WTC11 (cell line): Measurements from ENCODE around the gene FMO5. TPM values are rescaled to one million over a fixed set of nuclear protein-coding genes. Genes with fewer than 3 reads are reported as not detected.

Experiments used
- ATAC-seq: fragments of 200-7000 bp; cut with Tn5 transposase; 2 replicates; pipeline ENCODE4 v1.10.0; 2021; ENCODE audit warnings: mild to moderate bottlenecking, moderate library complexity
- CTCF ChIA-PET: fragments of 300-600 bp; sonication (Branson Sonifier 250); formaldehyde crosslinking; loops from one replicate; lab custom pipeline; 2021; ENCODE audit warnings: antibody characterized with exemption; lab: Charles Lee
- POLR2A ChIA-PET: fragments of 350-600 bp; sonication (Branson Sonifier 250); formaldehyde crosslinking; loops from one replicate; lab custom pipeline; 2021; ENCODE audit warnings: antibody characterized with exemption; lab: Charles Lee
- DNase-seq: peaks from one replicate; pipeline ENCODE4 v3.0.0; 2021; ENCODE audit warnings: low spot score
- H3K27ac Mint-ChIP-seq: 2 replicates; pipeline ENCODE4 v1.8.0; 2021; ENCODE audit warnings: mixed read lengths
- H3K27me3 Mint-ChIP-seq: 2 replicates; pipeline ENCODE4 v1.8.0; 2021; ENCODE audit warnings: low read depth, mild to moderate bottlenecking, moderate library complexity, mixed read lengths
- H3K36me3 Mint-ChIP-seq: 2 replicates; pipeline ENCODE4 v1.8.0; 2021; ENCODE audit warnings: mixed read lengths
- H3K4me1 Mint-ChIP-seq: 2 replicates; pipeline ENCODE4 v1.8.0; 2022; ENCODE audit warnings: mixed read lengths
- H3K4me3 Mint-ChIP-seq: 2 replicates; pipeline ENCODE4 v1.8.0; 2021; ENCODE audit warnings: mild to moderate bottlenecking, moderate library complexity, mixed read lengths
- H3K9me3 Mint-ChIP-seq: 2 replicates; pipeline ENCODE4 v1.8.0; 2021; ENCODE audit warnings: mixed read lengths
- ESRRA ChIP-seq: sonication (generic); formaldehyde crosslinking; IDR thresholded peaks from 2 replicates; pipeline ENCODE4 v1.8.1; 2022; ENCODE audit warnings: mild to moderate bottlenecking, missing genetic modification reagents, borderline replicate concordance
- FOXK1 ChIP-seq: sonication (generic); formaldehyde crosslinking; IDR thresholded peaks from 2 replicates; pipeline ENCODE4 v1.8.0; 2022; ENCODE audit warnings: mild to moderate bottlenecking, moderate library complexity, missing genetic modification reagents
- GRHL2 ChIP-seq: fragments of 250-450 bp; sonication (Bioruptor Pico); IDR thresholded peaks from 2 replicates; pipeline ENCODE4 v1.8.0; 2022; ENCODE audit warnings: mild to moderate bottlenecking, moderate library complexity; ENCODE audit not compliant: insufficient replicate concordance, severe bottlenecking
- JUN ChIP-seq: sonication (generic); formaldehyde crosslinking; IDR thresholded peaks from 2 replicates; pipeline ENCODE4 v1.8.0; 2023; ENCODE audit warnings: mild to moderate bottlenecking, missing genetic modification reagents
- KAT7 ChIP-seq: sonication (generic); formaldehyde crosslinking; IDR thresholded peaks from 2 replicates; pipeline ENCODE4 v1.8.1; 2023; ENCODE audit warnings: missing genetic modification reagents, mild to moderate bottlenecking, borderline replicate concordance
- MXD4 ChIP-seq: fragments of 250-450 bp; sonication (Bioruptor Pico); IDR thresholded peaks from 2 replicates; pipeline ENCODE4 v1.8.0; 2021; ENCODE audit warnings: mild to moderate bottlenecking, moderate library complexity, borderline replicate concordance
- NFE2L1 ChIP-seq: sonication (generic); formaldehyde crosslinking; IDR thresholded peaks from 2 replicates; pipeline ENCODE4 v1.8.1; 2023; ENCODE audit warnings: missing genetic modification reagents
- NR1H2 ChIP-seq: sonication (generic); formaldehyde crosslinking; IDR thresholded peaks from 2 replicates; pipeline ENCODE4 v1.9.0; 2021; ENCODE audit warnings: mild to moderate bottlenecking, moderate library complexity, missing genetic modification reagents
- TEAD1 ChIP-seq: sonication (generic); formaldehyde crosslinking; IDR thresholded peaks from 2 replicates; pipeline ENCODE4 v1.8.0; 2022; ENCODE audit warnings: mild to moderate bottlenecking, missing genetic modification reagents
- ZNF416 ChIP-seq: fragments of 250-450 bp; sonication (Bioruptor Pico); IDR thresholded peaks from 2 replicates; pipeline ENCODE4 v1.9.0; 2021; ENCODE audit warnings: mild to moderate bottlenecking, inconsistent platforms
- total RNA-seq: library from RNA; stranded (reverse); gene quantifications from 3 replicates; pipeline ENCODE4 v1.2.3, GENCODE V29; 2021
- TF ChIP-seq, protein P1 (sequence below): sonication (generic); formaldehyde crosslinking; IDR thresholded peaks from 2 replicates; pipeline ENCODE4 v1.8.0; 2022; ENCODE audit warnings: mild to moderate bottlenecking, missing genetic modification reagents
- TF ChIP-seq, protein P2 (sequence below): sonication (generic); formaldehyde crosslinking; IDR thresholded peaks from 2 replicates; pipeline ENCODE4 v1.8.1; 2023; ENCODE audit warnings: mild to moderate bottlenecking, missing genetic modification reagents, moderate library complexity
- TF ChIP-seq, protein P3 (sequence below): sonication (generic); formaldehyde crosslinking; IDR thresholded peaks from 2 replicates; pipeline ENCODE4 v1.8.0; 2022; ENCODE audit warnings: missing genetic modification reagents
- TF ChIP-seq, protein P4 (sequence below): sonication (generic); formaldehyde crosslinking; IDR thresholded peaks from 2 replicates; pipeline ENCODE4 v1.8.0; 2023; ENCODE audit warnings: missing genetic modification reagents, mild to moderate bottlenecking, borderline replicate concordance
- TF ChIP-seq, protein P5 (sequence below): sonication (generic); formaldehyde crosslinking; conservative IDR thresholded peaks from 2 replicates; pipeline ENCODE4 v1.8.1; 2023; ENCODE audit warnings: mild to moderate bottlenecking, low read depth, missing genetic modification reagents, moderate library complexity

The FMO5 gene
- total RNA-seq, 1 experiment from 2014 or later, result 3.3 TPM

DNA sequence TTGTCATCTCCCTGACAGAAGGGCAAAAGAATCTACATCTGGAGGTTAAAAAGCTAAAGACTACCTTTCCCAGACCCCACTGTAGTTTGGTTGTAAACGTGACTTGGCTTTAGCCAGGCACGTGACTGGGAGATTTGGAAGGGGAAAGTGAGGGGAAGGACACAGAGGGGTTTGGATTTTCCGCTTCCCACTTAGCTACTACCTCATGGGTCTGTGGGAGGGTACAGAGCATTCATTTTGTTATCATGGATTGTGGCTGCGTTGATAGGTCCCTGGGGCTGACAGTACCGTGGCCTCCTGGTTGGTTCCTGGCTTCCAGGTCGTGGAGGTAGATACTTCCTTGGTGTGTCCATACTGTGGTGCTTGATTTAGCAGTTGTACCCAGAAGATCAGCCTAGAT lies 20.0 kb upstream of the FMO5 start:
- peak overlapping the region; percentile 79 for H3K4me3 Mint-ChIP-seq
- TF ChIP-seq ESRRA, result no peak
- TF ChIP-seq KAT7 (CRISPR knock-in tag), result no peak
- TF ChIP-seq, protein P1, sequence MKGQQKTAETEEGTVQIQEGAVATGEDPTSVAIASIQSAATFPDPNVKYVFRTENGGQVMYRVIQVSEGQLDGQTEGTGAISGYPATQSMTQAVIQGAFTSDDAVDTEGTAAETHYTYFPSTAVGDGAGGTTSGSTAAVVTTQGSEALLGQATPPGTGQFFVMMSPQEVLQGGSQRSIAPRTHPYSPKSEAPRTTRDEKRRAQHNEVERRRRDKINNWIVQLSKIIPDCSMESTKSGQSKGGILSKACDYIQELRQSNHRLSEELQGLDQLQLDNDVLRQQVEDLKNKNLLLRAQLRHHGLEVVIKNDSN (CRISPR knock-in tag), result peak; percentile 19; the same call in 1 of the 2 replicates
- TF ChIP-seq, protein P2, sequence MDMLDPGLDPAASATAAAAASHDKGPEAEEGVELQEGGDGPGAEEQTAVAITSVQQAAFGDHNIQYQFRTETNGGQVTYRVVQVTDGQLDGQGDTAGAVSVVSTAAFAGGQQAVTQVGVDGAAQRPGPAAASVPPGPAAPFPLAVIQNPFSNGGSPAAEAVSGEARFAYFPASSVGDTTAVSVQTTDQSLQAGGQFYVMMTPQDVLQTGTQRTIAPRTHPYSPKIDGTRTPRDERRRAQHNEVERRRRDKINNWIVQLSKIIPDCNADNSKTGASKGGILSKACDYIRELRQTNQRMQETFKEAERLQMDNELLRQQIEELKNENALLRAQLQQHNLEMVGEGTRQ (CRISPR knock-in tag), result 0 out of 2 replicates have a peak, but pooled peaks have one; percentile 29
- ChIA-PET CTCF (interaction anchor here (1.0 to 1.1 kb wide), 2 partner anchors 72 to 165 kb away, joined by 3 read pairs; no protein-coding TSS in a partner anchor), POLR2A (no interaction called here)
- H3K4me1 Mint-ChIP-seq, result peaks cover 71% of the 10 kb centered on the region
- H3K36me3 Mint-ChIP-seq, result no peaks in the 10 kb centered on the region
- ATAC-seq (no peak), DNase-seq (no peak)
- H3K27ac Mint-ChIP-seq, result no peak overlapping the region
- H3K27me3 Mint-ChIP-seq, result no peaks in the 10 kb centered on the region
- H3K9me3 Mint-ChIP-seq, result no peaks in the 10 kb centered on the region

DNA sequence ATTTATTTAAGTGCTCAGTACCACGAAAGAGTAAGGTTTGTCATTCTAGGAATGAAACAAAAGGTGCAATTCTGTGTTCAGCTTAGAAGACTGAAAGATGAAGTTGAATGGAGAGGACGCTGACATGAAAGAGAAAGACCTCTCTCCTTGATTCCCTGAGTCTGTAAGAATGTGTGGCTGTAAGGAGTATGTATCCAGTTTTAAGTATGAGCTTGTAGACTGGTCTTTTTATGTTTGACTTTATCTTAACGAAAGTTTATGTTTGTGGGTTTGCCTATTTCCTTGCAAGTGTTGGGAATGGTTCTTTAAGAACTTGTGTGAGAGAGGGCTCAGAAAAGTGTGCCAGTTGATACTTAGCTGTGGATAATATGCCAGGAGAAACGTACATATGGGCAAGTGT lies 18.7 kb upstream of the FMO5 start:
- CTCF ChIA-PET, result interaction anchor here (0.8 to 3.3 kb wide), 9 partner anchors 12 to 164 kb away, joined by 3 to 67 read pairs (median 4); partner anchors contain the start of genes FMO5 and PRKAB2
- peaks cover 73% of the 10 kb centered on the region for H3K4me1 Mint-ChIP-seq
- H3K9me3 Mint-ChIP-seq, result no peaks in the 10 kb centered on the region
- ATAC-seq (no peak), DNase-seq (no peak)
- H3K27ac Mint-ChIP-seq, result no peak overlapping the region
- POLR2A ChIA-PET, result interaction anchor here (0.8 kb wide), 1 partner anchor 72 kb away, joined by 3 read pairs; the partner anchor contains the start of gene PRKAB2
- no peaks in the 10 kb centered on the region for H3K36me3 Mint-ChIP-seq
- peak overlapping the region; percentile 79 for H3K4me3 Mint-ChIP-seq
- no peaks in the 10 kb centered on the region for H3K27me3 Mint-ChIP-seq
- TF ChIP-seq, protein P3, sequence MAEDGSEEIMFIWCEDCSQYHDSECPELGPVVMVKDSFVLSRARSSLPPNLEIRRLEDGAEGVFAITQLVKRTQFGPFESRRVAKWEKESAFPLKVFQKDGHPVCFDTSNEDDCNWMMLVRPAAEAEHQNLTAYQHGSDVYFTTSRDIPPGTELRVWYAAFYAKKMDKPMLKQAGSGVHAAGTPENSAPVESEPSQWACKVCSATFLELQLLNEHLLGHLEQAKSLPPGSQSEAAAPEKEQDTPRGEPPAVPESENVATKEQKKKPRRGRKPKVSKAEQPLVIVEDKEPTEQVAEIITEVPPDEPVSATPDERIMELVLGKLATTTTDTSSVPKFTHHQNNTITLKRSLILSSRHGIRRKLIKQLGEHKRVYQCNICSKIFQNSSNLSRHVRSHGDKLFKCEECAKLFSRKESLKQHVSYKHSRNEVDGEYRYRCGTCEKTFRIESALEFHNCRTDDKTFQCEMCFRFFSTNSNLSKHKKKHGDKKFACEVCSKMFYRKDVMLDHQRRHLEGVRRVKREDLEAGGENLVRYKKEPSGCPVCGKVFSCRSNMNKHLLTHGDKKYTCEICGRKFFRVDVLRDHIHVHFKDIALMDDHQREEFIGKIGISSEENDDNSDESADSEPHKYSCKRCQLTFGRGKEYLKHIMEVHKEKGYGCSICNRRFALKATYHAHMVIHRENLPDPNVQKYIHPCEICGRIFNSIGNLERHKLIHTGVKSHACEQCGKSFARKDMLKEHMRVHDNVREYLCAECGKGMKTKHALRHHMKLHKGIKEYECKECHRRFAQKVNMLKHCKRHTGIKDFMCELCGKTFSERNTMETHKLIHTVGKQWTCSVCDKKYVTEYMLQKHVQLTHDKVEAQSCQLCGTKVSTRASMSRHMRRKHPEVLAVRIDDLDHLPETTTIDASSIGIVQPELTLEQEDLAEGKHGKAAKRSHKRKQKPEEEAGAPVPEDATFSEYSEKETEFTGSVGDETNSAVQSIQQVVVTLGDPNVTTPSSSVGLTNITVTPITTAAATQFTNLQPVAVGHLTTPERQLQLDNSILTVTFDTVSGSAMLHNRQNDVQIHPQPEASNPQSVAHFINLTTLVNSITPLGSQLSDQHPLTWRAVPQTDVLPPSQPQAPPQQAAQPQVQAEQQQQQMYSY (CRISPR knock-in tag), result no peak
- TF ChIP-seq, protein P2 (CRISPR knock-in tag), result no peak
- TF ChIP-seq, protein P4, sequence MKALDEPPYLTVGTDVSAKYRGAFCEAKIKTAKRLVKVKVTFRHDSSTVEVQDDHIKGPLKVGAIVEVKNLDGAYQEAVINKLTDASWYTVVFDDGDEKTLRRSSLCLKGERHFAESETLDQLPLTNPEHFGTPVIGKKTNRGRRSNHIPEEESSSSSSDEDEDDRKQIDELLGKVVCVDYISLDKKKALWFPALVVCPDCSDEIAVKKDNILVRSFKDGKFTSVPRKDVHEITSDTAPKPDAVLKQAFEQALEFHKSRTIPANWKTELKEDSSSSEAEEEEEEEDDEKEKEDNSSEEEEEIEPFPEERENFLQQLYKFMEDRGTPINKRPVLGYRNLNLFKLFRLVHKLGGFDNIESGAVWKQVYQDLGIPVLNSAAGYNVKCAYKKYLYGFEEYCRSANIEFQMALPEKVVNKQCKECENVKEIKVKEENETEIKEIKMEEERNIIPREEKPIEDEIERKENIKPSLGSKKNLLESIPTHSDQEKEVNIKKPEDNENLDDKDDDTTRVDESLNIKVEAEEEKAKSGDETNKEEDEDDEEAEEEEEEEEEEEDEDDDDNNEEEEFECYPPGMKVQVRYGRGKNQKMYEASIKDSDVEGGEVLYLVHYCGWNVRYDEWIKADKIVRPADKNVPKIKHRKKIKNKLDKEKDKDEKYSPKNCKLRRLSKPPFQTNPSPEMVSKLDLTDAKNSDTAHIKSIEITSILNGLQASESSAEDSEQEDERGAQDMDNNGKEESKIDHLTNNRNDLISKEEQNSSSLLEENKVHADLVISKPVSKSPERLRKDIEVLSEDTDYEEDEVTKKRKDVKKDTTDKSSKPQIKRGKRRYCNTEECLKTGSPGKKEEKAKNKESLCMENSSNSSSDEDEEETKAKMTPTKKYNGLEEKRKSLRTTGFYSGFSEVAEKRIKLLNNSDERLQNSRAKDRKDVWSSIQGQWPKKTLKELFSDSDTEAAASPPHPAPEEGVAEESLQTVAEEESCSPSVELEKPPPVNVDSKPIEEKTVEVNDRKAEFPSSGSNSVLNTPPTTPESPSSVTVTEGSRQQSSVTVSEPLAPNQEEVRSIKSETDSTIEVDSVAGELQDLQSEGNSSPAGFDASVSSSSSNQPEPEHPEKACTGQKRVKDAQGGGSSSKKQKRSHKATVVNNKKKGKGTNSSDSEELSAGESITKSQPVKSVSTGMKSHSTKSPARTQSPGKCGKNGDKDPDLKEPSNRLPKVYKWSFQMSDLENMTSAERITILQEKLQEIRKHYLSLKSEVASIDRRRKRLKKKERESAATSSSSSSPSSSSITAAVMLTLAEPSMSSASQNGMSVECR (CRISPR knock-in tag), result no peak
- TF ChIP-seq NR1H2 (CRISPR knock-in tag) (no peak), ZNF416 (CRISPR knock-in tag) (no peak), GRHL2 (no peak), FOXK1 (CRISPR knock-in tag) (no peak), TEAD1 (CRISPR knock-in tag) (no peak), MXD4 (no peak), JUN (CRISPR knock-in tag) (no peak), NFE2L1 (CRISPR knock-in tag) (no peak)
- TF ChIP-seq, protein P5, sequence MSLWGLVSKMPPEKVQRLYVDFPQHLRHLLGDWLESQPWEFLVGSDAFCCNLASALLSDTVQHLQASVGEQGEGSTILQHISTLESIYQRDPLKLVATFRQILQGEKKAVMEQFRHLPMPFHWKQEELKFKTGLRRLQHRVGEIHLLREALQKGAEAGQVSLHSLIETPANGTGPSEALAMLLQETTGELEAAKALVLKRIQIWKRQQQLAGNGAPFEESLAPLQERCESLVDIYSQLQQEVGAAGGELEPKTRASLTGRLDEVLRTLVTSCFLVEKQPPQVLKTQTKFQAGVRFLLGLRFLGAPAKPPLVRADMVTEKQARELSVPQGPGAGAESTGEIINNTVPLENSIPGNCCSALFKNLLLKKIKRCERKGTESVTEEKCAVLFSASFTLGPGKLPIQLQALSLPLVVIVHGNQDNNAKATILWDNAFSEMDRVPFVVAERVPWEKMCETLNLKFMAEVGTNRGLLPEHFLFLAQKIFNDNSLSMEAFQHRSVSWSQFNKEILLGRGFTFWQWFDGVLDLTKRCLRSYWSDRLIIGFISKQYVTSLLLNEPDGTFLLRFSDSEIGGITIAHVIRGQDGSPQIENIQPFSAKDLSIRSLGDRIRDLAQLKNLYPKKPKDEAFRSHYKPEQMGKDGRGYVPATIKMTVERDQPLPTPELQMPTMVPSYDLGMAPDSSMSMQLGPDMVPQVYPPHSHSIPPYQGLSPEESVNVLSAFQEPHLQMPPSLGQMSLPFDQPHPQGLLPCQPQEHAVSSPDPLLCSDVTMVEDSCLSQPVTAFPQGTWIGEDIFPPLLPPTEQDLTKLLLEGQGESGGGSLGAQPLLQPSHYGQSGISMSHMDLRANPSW (CRISPR knock-in tag), result no peak
